Gastroesophageal sphincter (tissue), 4 donors: ENCODE data around the gene CACNA1A. TPM values are rescaled to one million over a fixed set of nuclear protein-coding genes. Genes with fewer than 3 reads are reported as not detected.

Experiments used
- ATAC-seq: fragments of 150-250 bp; one replicate; pipeline ENCODE4 v1.9.1; 2016; ENCODE audit warnings: mild to moderate bottlenecking, moderate library complexity
- H3K27ac ChIP-seq, 4 donors: fragments of 200-600 bp; sonication (generic) in 3 of 4; 1 replicate in 3 of 4; 2 replicates in 1 of 4; pipeline ENCODE4 v1.5.1; 2016 to 2019
- H3K27me3 ChIP-seq: fragments of 200-600 bp; sonication (generic); one replicate; pipeline ENCODE4 v1.5.1; 2019
- H3K36me3 ChIP-seq, 2 donors: fragments of 200-600 bp; sonication (generic); one replicate each; pipeline ENCODE4 v1.5.1; 2019; ENCODE audit warnings: control low read depth in 1 of 2
- H3K4me1 ChIP-seq, 3 donors: fragments of 200-600 bp; sonication (generic); 1 replicate in 2 of 3; 2 replicates in 1 of 3; pipeline ENCODE4 v1.5.1; 2016 to 2019; ENCODE audit warnings: control low read depth in 2 of 3
- H3K4me3 ChIP-seq, 2 donors: fragments of 200-600 bp; sonication (generic); one replicate each; pipeline ENCODE4 v1.5.1; 2019; ENCODE audit warnings: mild to moderate bottlenecking in 1 of 2, moderate library complexity in 1 of 2
- H3K9me3 ChIP-seq, 3 donors: fragments of 200-600 bp; sonication (generic); one replicate each; pipeline ENCODE4 v1.5.1; 2017 to 2019; ENCODE audit warnings: control low read depth in 2 of 3
- CTCF ChIP-seq, 4 experiments: fragments of 200-600 bp in 2 of 4; fragments of 450-650 bp in 2 of 4; sonication (generic) in 1 of 4; IDR thresholded peaks; one replicate each; pipeline ENCODE4 v1.5.1; 2017 to 2019; ENCODE audit warnings: antibody characterized with exemption in 4 of 4, mild to moderate bottlenecking in 2 of 4, moderate library complexity in 2 of 4
- EP300 ChIP-seq: sonication (generic); formaldehyde crosslinking; IDR thresholded peaks from one replicate; pipeline ENCODE4 v1.6.1; 2017; ENCODE audit warnings: antibody characterized with exemption, mild to moderate bottlenecking
- POLR2A ChIP-seq, 2 donors: fragments of 450-650 bp; IDR thresholded peaks; one replicate each; pipeline ENCODE4 v1.6.1; 2017; ENCODE audit warnings: antibody characterized with exemption in 2 of 2, mild to moderate bottlenecking in 2 of 2, moderate library complexity in 1 of 2
- POLR2AphosphoS5 ChIP-seq: sonication (generic); formaldehyde crosslinking; IDR thresholded peaks from one replicate; pipeline ENCODE4 v1.6.1; 2017; ENCODE audit warnings: antibody characterized with exemption
- WGBS, 2 donors: methylation state at CpG; one replicate each; pipeline ENCODE4 v1.1.5; 2018; ENCODE audit warnings: low coverage in 1 of 2; 5-methylcytosine and 5-hydroxymethylcytosine counted together
- total RNA-seq, 4 donors: library from RNA; depleted of rRNA; stranded (reverse); fragments of >200 nt; gene quantifications; one replicate each; pipeline ENCODE4 v1.1.0, GENCODE V29; 2016

CACNA1A gene
- total RNA-seq, 4 donors from 2014 or later, result 0.54 to 1.3 (median 0.93) TPM; not detected in 1

- H3K4me1 ChIP-seq, result no peaks in the 10 kb centered on the region
- WGBS, 2 donors, result 70 to 90% methylated on average over 2 to 5 of the region's 6 CpGs
- TF ChIP-seq POLR2AphosphoS5 (no peak), CTCF (IDR thresholded peaks at IDR 0.05) (no peak), EP300 (no peak), POLR2A (IDR thresholded peaks at IDR 0.05) (no peak)
- H3K4me3 ChIP-seq, result no peak overlapping the region
- H3K36me3 ChIP-seq, result no peaks in the 10 kb centered on the region
- ATAC-seq, result no peak
- no peaks in the 10 kb centered on the region for H3K27me3 ChIP-seq
- no peak overlapping the region for H3K27ac ChIP-seq
- no peaks in the 10 kb centered on the region for H3K9me3 ChIP-seq
These were observed 68.2 kb downstream of the CACNA1A start for GRCh38 chr19:13437919-13438618.

GRCh38 chr19:13436352-13436751, 69.9 kb downstream of the CACNA1A start:
- H3K4me3 ChIP-seq, result no peak overlapping the region
- H3K4me1 ChIP-seq, result no peaks in the 10 kb centered on the region
- no peaks in the 10 kb centered on the region for H3K9me3 ChIP-seq
- WGBS, 2 donors, result 67% methylated on average over 1 of the region's 1 CpG; no CpG with 5 or more reads in 1 of the 2 donors
- no peak for ATAC-seq
- H3K36me3 ChIP-seq, result no peaks in the 10 kb centered on the region
- no peaks in the 10 kb centered on the region for H3K27me3 ChIP-seq
- no peak overlapping the region for H3K27ac ChIP-seq
- TF ChIP-seq POLR2AphosphoS5 (no peak), CTCF (IDR thresholded peaks at IDR 0.05) (no peak), POLR2A (IDR thresholded peaks at IDR 0.05) (no peak), EP300 (no peak)

GRCh38 chr19:13430790-13431582, 75.3 kb downstream of the CACNA1A start:
- Histone ChIP-seq H3K4me3 (no peak overlapping the region), H3K27ac (no peak overlapping the region), H3K27me3 (peaks cover 28% of the 10 kb centered on the region), H3K4me1 (no peaks in the 10 kb centered on the region), H3K36me3 (no peaks in the 10 kb centered on the region), H3K9me3 (peaks cover 0 to 11% (median 0%) of the 10 kb centered on the region in 3 donors)
- ATAC-seq, result no peak
- WGBS, 2 donors, result 64 to 74% methylated on average over 5 of the region's 5 CpGs
- peak in 2 of 4 experiments; percentile 20 to 62 for TF ChIP-seq CTCF (IDR thresholded peaks at IDR 0.05)
- TF ChIP-seq POLR2AphosphoS5, result no peak
- no peak for TF ChIP-seq EP300
- TF ChIP-seq POLR2A (IDR thresholded peaks at IDR 0.05), result no peak

- H3K27me3 ChIP-seq, result peaks cover 32% of the 10 kb centered on the region
- no peak for TF ChIP-seq POLR2A (IDR thresholded peaks at IDR 0.05)
- no peak for TF ChIP-seq EP300
- no peak for TF ChIP-seq CTCF (IDR thresholded peaks at IDR 0.05)
- no peak for TF ChIP-seq POLR2AphosphoS5
These were observed 76.7 kb downstream of the CACNA1A start for GRCh38 chr19:13429563-13429962.

More at GRCh38 chr19:13429563-13429962, 76.7 kb downstream of the CACNA1A start:
- Histone ChIP-seq H3K4me1 (no peaks in the 10 kb centered on the region), H3K36me3 (no peaks in the 10 kb centered on the region), H3K4me3 (no peak overlapping the region), H3K27ac (no peak overlapping the region), H3K9me3 (peaks cover 0 to 26% (median 0%) of the 10 kb centered on the region in 3 donors)
- WGBS, 2 donors, result 43 to 60% methylated on average over 3 of the region's 5 CpGs
- no peak for ATAC-seq
